GM12801 (cell line): ENCODE data around the gene HOXC10.

Experiments
- TF ChIP-seq, protein P1 (sequence below): IDR thresholded peaks from one replicate; pipeline ENCODE4 v1.5.1; 2011; ENCODE audit warnings: control low read depth; ENCODE audit not compliant: insufficient read length; ENCODE audit errors: extremely low read depth

Gene HOXC10

DNA sequence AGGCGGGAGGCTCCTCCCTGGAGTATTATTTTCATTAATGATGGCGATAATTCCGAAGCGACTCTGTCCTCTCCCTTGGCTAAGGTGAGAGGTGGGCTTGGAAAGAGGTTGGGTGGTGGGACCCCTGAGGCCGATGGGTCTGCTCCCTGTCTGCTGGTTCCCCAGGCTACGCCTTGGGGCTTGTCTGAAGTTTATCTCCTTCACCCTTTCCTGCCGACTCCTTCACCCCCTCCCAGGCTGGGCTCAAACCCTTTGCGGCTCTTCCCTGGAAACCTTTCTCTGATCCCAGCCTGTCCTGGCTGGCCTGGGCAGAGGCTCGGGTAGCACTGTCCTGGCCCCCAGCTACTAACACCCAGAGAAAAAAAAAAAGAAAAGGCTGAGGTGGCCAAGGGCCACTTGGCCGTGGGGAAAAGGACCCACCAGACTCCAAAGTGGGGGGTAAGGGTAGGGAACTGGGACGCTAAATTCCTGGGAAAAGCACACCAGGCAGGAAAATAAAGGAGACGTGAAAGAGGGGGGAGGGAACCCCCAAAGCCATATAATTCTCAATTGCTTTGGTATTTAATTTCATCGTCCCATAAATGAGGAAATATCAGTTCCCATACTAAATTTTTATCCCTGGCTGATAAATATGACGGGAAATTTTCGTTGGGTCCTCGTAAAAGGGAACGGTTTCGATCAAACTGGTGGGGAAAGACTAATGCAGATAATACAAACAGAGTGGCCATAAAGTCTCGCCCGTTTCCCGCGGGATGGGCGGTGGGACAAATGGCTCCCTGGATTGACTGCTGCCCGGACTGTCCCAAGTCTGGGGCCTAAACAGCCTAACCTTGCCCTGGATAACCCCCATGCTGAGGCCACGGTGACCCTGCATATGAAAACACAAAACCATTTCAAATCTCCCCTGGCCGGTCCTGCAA is 2.0 kb upstream of the HOXC10 start:
- TF ChIP-seq, protein P1, sequence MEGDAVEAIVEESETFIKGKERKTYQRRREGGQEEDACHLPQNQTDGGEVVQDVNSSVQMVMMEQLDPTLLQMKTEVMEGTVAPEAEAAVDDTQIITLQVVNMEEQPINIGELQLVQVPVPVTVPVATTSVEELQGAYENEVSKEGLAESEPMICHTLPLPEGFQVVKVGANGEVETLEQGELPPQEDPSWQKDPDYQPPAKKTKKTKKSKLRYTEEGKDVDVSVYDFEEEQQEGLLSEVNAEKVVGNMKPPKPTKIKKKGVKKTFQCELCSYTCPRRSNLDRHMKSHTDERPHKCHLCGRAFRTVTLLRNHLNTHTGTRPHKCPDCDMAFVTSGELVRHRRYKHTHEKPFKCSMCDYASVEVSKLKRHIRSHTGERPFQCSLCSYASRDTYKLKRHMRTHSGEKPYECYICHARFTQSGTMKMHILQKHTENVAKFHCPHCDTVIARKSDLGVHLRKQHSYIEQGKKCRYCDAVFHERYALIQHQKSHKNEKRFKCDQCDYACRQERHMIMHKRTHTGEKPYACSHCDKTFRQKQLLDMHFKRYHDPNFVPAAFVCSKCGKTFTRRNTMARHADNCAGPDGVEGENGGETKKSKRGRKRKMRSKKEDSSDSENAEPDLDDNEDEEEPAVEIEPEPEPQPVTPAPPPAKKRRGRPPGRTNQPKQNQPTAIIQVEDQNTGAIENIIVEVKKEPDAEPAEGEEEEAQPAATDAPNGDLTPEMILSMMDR: no peak

DNA sequence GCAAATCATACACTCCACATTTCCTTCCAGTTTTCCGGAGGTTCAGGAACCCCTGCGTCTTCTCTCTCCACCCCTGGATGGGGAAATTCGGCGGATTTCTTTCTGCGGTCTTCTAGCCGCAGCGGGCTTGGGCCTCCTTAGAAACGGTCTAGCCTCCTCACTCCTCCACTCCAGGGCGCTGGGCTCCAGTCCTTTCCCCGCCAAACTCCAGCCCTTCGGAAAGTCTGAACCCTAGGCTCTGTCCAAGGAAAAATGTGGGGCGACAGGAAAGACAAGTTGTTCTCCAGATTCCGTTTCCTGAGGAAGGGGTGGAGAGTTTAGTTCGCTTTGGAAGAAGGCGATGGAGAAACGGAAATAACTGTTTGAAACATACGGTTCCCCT is 1.4 kb upstream of the HOXC10 start:
- TF ChIP-seq, protein P1: no peak

DNA sequence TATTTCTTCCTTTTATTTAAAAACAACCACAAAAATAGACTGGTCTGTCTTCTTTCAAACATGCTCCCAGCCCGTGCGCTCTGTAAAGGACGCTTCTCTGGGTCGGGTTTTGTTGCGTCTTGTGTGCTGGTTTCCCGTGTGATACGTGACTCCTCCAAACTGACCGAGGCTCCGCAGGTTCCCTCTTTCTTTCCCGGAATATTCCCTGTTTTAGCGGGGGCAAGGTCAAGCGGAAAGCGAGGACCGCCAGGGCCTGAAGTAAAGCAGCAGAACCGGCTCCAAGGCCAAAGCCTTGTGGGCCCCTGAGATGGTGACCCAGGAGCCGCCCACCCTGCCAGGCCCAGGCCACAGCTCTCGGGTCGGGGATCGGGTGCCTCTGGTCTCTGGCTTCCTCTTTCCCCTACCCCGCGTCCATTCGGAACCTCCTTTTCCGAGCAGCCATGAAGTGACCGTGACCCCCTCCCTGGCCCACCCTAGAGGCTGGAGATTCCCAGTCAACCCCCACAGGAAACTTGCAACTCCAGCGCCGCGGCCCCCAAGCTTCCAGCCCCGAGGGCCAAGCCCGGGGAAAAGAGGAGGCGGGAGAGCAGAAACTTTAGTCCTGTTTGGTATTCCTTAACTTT is 885 bp upstream of the HOXC10 start:
- TF ChIP-seq, protein P1: no peak

DNA sequence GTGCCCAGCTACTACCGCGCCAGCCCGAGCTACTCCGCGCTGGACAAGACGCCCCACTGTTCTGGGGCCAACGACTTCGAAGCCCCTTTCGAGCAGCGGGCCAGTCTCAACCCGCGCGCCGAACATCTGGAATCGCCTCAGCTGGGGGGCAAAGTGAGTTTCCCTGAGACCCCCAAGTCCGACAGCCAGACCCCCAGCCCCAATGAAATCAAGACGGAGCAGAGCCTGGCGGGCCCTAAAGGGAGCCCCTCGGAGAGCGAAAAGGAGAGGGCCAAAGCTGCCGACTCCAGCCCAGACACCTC is 697 bp downstream of the HOXC10 start:
- TF ChIP-seq, protein P1: no peak

DNA sequence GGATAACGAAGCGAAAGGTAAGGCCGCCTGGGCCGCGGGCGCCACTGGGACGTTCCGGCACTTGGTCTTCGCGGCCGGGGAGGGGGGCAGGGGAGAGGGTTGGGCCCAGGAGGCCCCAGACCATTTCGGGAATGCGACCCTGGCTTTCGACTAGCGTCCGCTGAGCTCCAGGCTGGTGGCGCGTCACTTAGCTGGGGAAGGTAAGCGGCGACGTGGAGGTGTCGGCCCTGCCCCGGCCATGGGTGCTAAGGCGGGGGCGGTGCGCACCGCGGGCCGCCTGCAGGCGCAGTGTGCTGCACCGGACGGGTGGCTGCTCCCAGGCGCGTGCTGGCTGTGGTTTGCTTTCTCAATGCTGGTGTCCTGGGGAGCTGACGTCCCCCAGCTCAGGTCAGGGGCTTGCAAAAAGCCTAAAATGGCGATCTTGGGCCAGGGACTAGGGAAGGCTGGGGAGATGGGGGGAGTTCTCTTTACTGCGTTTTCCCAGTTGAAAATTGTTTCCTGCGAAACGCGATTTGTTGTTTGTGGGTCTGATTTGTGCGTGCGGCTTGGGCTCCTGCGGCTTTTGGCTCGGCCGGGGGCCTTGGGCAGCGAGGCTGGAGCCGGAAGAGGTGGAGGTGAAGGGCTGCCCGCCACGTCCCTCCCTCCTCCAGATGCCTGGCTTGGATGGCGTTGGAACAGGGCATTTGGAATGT is 1.2 kb downstream of the HOXC10 start:
- TF ChIP-seq, protein P1: no peak

DNA sequence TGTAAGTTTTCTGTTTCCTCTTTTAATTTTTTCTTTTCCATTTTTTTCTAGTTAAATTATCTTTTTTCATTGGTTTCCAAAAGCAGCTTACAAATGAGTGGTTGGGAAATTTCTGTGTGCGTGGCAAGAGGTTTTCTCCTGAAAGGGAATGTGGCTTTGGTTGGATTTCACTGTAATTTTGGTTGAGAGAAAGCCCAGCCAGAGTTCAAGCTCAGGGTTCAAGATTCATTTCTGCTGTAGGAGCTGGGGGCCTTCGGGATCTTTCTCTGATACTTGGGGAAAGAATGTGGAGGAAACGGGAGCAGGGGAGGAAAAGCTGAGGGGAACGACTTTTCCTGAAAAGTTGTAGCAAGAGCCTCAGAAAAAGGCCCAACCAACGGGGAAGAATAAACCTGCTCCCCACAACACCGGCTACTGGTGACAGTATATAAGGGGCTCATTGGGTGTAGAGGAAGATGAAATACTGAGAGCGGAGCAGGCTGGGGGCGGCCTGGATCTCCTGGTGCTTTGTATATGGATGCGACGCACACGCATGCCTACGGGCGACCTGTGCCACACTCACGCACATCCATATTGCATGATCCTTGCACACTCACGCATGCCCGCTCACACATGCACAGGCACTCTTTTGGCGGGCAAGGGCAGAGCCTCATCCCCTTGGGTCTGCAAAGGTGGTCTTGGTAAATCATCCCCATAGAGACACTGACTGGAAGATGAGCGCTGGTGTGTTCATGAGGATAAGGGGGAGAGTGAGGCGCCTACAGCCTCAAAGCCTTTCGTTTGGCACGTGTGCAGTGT is 1.9 kb downstream of the HOXC10 start:
- TF ChIP-seq, protein P1: no peak

DNA sequence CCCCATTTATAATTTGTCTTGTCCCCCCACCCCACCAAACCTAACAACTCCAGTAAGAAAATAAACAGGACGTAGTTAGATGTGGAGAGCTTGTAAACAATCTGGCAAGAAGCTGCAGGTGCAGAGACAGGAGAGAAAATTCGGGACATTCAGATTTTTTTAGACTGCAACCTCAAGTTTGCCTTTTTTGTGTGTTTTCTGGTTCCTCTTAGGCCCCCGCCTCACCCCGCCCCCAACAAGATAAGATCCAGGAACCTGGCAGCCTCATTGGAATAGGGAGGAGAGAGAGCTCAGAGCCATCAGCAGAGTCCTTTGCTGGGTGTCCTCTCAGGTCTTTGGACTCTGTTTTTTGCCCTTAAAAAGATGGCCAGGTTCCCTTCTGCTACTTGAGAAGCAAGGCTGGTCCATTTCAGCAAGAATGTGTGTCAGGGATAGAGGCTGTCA is 2.9 kb downstream of the HOXC10 start:
- TF ChIP-seq, protein P1: no peak
